PFSK-1 (cell line): ENCODE results near the gene EYA3.

Experiments used
- POLR2AphosphoS5 ChIP-seq: IDR thresholded peaks from 2 replicates; pipeline ENCODE4 v1.6.1; 2012; ENCODE audit warnings: low read depth, mild to moderate bottlenecking, control low read depth, low read length, moderate library complexity
- REST ChIP-seq, 2 experiments: IDR thresholded peaks; 2 replicates each; pipeline versions ENCODE4 v1.6.1 to v1.8.0; 2011 to 2012; ENCODE audit warnings: low read depth in 2 of 2, low read length in 2 of 2, control low read depth in 1 of 2, inconsistent platforms in 1 of 2, mild to moderate bottlenecking in 1 of 2, moderate library complexity in 1 of 2; ENCODE audit not compliant: insufficient read depth in 1 of 2
- SIN3A ChIP-seq: IDR thresholded peaks from 2 replicates; pipeline ENCODE4 v1.6.1; 2012; ENCODE audit warnings: mild to moderate bottlenecking, low read length, moderate library complexity, borderline replicate concordance; ENCODE audit not compliant: insufficient read depth

GRCh38 chr1:27967884-27968466 lies 120.4 kb downstream of the EYA3 start:
- TF ChIP-seq REST (IDR thresholded peaks at IDR 0.05; ENCODE audit: insufficient read depth in 1 of 2, low read depth in 2 of 2, low read length in 2 of 2) (no peak), POLR2AphosphoS5 (no peak), SIN3A (no peak)
